Endothelial cell of umbilical vein (primary cell): ENCODE measurements around the gene AVPR1A.
"Not testable (repeated sequence)": the region's sequence is repeated elsewhere in the genome, so short reads cannot be mapped to it uniquely, and the experiment has no call there.

Experiments
- CTCF ChIP-seq, 2 donors: IDR thresholded peaks; 1 replicate in 1 of 2; 2 replicates in 1 of 2; pipeline ENCODE4 v1.5.1; 2011; ENCODE audit warnings: low read length in 2 of 2, mild to moderate bottlenecking in 2 of 2, moderate library complexity in 2 of 2, control low read depth in 1 of 2, inconsistent platforms in 1 of 2, low read depth in 1 of 2; ENCODE audit not compliant: insufficient read depth in 1 of 2; ENCODE audit errors: extremely low read depth in 1 of 2
- MYC ChIP-seq: IDR thresholded peaks from one replicate; pipeline ENCODE4 v1.6.1; 2011; ENCODE audit warnings: mild to moderate bottlenecking, low read depth, low read length
- POLR2A ChIP-seq: IDR thresholded peaks from 2 replicates; pipeline ENCODE4 v1.6.1; 2012; ENCODE audit warnings: low read depth, mild to moderate bottlenecking, control low read depth, low read length
- POLR2AphosphoS5 ChIP-seq: IDR thresholded peaks from 2 replicates; pipeline ENCODE4 v1.6.1; 2012; ENCODE audit warnings: low read depth, mild to moderate bottlenecking, control low read depth, low read length, moderate library complexity; ENCODE audit not compliant: insufficient read depth

- not testable (repeated sequence) for TF ChIP-seq POLR2AphosphoS5; CTCF (IDR thresholded peaks at IDR 0.05; ENCODE audit: extremely low read depth in 1 of 2, insufficient read depth in 1 of 2, low read depth in 1 of 2, low read length in 2 of 2); POLR2A; MYC
Observed at GRCh38 chr12:63167741-63168140, 16.7 kb upstream of the AVPR1A start.
